CD14-positive monocyte (primary cell): Measurements from ENCODE around the gene RUFY2. TPM values are rescaled to one million over a fixed set of nuclear protein-coding genes. Genes with fewer than 3 reads are reported as not detected.

Experiments
- DNase-seq, 3 donors: peaks; one replicate each; pipeline ENCODE4 v3.0.0-alpha.2; 2011 to 2022
- H2AFZ ChIP-seq: 2 replicates; pipeline ENCODE4 v1.6.0; 2012; ENCODE audit warnings: mild to moderate bottlenecking, low read depth, low read length, inconsistent platforms; ENCODE audit not compliant: insufficient read depth, poor library complexity, severe bottlenecking
- H3K27ac ChIP-seq, 2 donors: 1 replicate in 1 of 2; 2 replicates in 1 of 2; pipeline ENCODE4 v1.5.1; 2012 to 2013; ENCODE audit warnings: low read length in 2 of 2, control low read depth in 1 of 2, inconsistent platforms in 1 of 2, low read depth in 1 of 2, mild to moderate bottlenecking in 1 of 2
- H3K27me3 ChIP-seq, 2 donors: one replicate each; pipeline versions ENCODE4 v1.6.0 to v1.6.1; 2011 to 2013; ENCODE audit warnings: low read length in 2 of 2; ENCODE audit not compliant: control insufficient read depth in 2 of 2, insufficient read depth in 2 of 2
- H3K36me3 ChIP-seq, 2 donors: replicated peaks in 1 of 2; 1 replicate in 1 of 2; 2 replicates in 1 of 2; pipeline versions ENCODE4 v1.5.1 to v1.6.1; 2012 to 2013; ENCODE audit warnings: low read length in 2 of 2, control low read depth in 1 of 2, inconsistent platforms in 1 of 2, mild to moderate bottlenecking in 1 of 2; ENCODE audit not compliant: insufficient read depth in 2 of 2, control insufficient read depth in 1 of 2
- H3K4me1 ChIP-seq, 2 donors: 1 replicate in 1 of 2; 2 replicates in 1 of 2; pipeline versions ENCODE4 v1.5.1 to v1.6.1; 2012 to 2013; ENCODE audit warnings: low read length in 2 of 2, control low read depth in 1 of 2, inconsistent platforms in 1 of 2, mild to moderate bottlenecking in 1 of 2, moderate library complexity in 1 of 2; ENCODE audit not compliant: insufficient read depth in 2 of 2, control insufficient read depth in 1 of 2
- H3K4me2 ChIP-seq: replicated peaks from 2 replicates; pipeline ENCODE3; 2012; ENCODE audit warnings: low read length, moderate library complexity, mild to moderate bottlenecking; ENCODE audit not compliant: poor library complexity, severe bottlenecking; ENCODE audit errors: extremely low read depth
- H3K4me3 ChIP-seq, 3 experiments: fragments of 200-600 bp in 1 of 3; sonication (generic) in 1 of 3; replicated peaks in 1 of 3; 1 replicate in 2 of 3; 2 replicates in 1 of 3; pipeline ENCODE4 v1.5.1; 2011 to 2013; ENCODE audit warnings: low read length in 3 of 3, mild to moderate bottlenecking in 3 of 3, control low read depth in 2 of 3, low read depth in 2 of 3, inconsistent platforms in 1 of 3, moderate library complexity in 1 of 3
- H3K79me2 ChIP-seq: 2 replicates; pipeline ENCODE4 v1.6.0; 2012; ENCODE audit warnings: mild to moderate bottlenecking, control low read depth, inconsistent platforms, low read length, moderate library complexity; ENCODE audit not compliant: insufficient read depth
- H3K9ac ChIP-seq: 2 replicates; pipeline ENCODE4 v1.6.0; 2017; ENCODE audit warnings: low read length, mild to moderate bottlenecking; ENCODE audit not compliant: insufficient read depth, poor library complexity, severe bottlenecking
- H3K9me3 ChIP-seq, 2 donors: replicated peaks in 1 of 2; 1 replicate in 1 of 2; 2 replicates in 1 of 2; pipeline versions ENCODE4 v1.5.1 to v1.6.1; 2012 to 2013; ENCODE audit warnings: low read length in 2 of 2, control low read depth in 1 of 2; ENCODE audit not compliant: control insufficient read depth in 1 of 2, insufficient read depth in 1 of 2
- H4K20me1 ChIP-seq: 2 replicates; pipeline ENCODE4 v1.6.0; 2012; ENCODE audit warnings: mild to moderate bottlenecking, low read length, control low read depth, moderate library complexity; ENCODE audit not compliant: insufficient read depth
- H3K27ac Mint-ChIP-seq, 7 donors: one replicate each; pipeline ENCODE4 v1.8.0; 2020; ENCODE audit warnings: mild to moderate bottlenecking in 7 of 7, mixed read lengths in 7 of 7, moderate library complexity in 6 of 7, inconsistent platforms in 2 of 7
- H3K27me3 Mint-ChIP-seq, 3 donors: one replicate each; pipeline ENCODE4 v1.8.0; 2021 to 2022; ENCODE audit warnings: low read depth in 3 of 3, mild to moderate bottlenecking in 3 of 3, mixed read lengths in 3 of 3, moderate library complexity in 3 of 3, inconsistent platforms in 1 of 3
- H3K36me3 Mint-ChIP-seq, 2 donors: one replicate each; pipeline ENCODE4 v1.8.0; 2020; ENCODE audit warnings: mixed read lengths in 2 of 2, inconsistent platforms in 1 of 2, mild to moderate bottlenecking in 1 of 2
- H3K4me1 Mint-ChIP-seq: one replicate; pipeline ENCODE4 v1.8.0; 2020; ENCODE audit warnings: mild to moderate bottlenecking, mixed read lengths
- H3K4me3 Mint-ChIP-seq, 2 donors: one replicate each; pipeline ENCODE4 v1.8.0; 2020; ENCODE audit warnings: mild to moderate bottlenecking in 2 of 2, mixed read lengths in 2 of 2, moderate library complexity in 1 of 2
- H3K9me3 Mint-ChIP-seq, 7 donors: one replicate each; pipeline ENCODE4 v1.8.0; 2020 to 2022; ENCODE audit warnings: mixed read lengths in 7 of 7, mild to moderate bottlenecking in 6 of 7, moderate library complexity in 6 of 7, inconsistent platforms in 2 of 7
- CTCF ChIP-seq: fragments of 200-600 bp; IDR thresholded peaks from one replicate; pipeline ENCODE4 v1.8.0; 2022; ENCODE audit warnings: antibody characterized with exemption, mild to moderate bottlenecking
- WGBS: methylation state at CpG from one replicate; pipeline ENCODE4 v1.1.5; 2013; ENCODE audit warnings: missing lambda C conversion rate; ENCODE audit not compliant: insufficient coverage; 5-methylcytosine and 5-hydroxymethylcytosine counted together
- intact Hi-C, 2 donors: fragments of 100-400 bp; cut with micrococcal nuclease; formaldehyde crosslinking; loops; one replicate each; pipeline versions ENCODE4 v1.15.0 to v1.15.1; 2023
- polyA plus RNA-seq, 3 donors: library from polyadenylated mRNA; depleted of rRNA in 1 of 3; unstranded in 2 of 3; stranded (reverse) in 1 of 3; fragments of 300-500 nt in 2 of 3; fragments of >200 nt in 1 of 3; fragmentation: Illumina TruSeq in 2 of 3; gene quantifications; 1 replicate in 2 of 3; 2 replicates in 1 of 3; pipeline ENCODE4 v1.2.3, GENCODE V29; 2012 to 2021

The RUFY2 gene
- polyA plus RNA-seq, 3 donors, result 2.8 to 3.9 (median 3.3) TPM

GRCh38 chr10:68424454-68425014 lies 17.5 kb upstream of the RUFY2 start:
- Histone ChIP-seq H3K4me1 (no peaks in the 10 kb centered on the region), H3K4me2 (no peak overlapping the region), H2AFZ (no peak overlapping the region), H3K27ac (no peak overlapping the region), H3K27me3 (no peaks in the 10 kb centered on the region), H3K9me3 (no peaks in the 10 kb centered on the region), H4K20me1 (no peaks in the 10 kb centered on the region), H3K79me2 (no peaks in the 10 kb centered on the region), H3K9ac (no peak overlapping the region), H3K4me3 (no peak overlapping the region), H3K36me3 (peaks cover 6 to 61% of the 10 kb centered on the region in 2 donors)
- no peak for DNase-seq
- H3K27me3 Mint-ChIP-seq, result peaks cover 0 to 3% (median 2%) of the 10 kb centered on the region in 3 donors
- peaks cover 29 to 78% of the 10 kb centered on the region in 2 donors for H3K36me3 Mint-ChIP-seq
- no peaks in the 10 kb centered on the region for H3K4me1 Mint-ChIP-seq
- intact Hi-C loops, result no loop called here
- no peak for TF ChIP-seq CTCF
- 95% methylated on average over 20 of the region's 20 CpGs for WGBS
- no peak overlapping the region for H3K27ac Mint-ChIP-seq
- H3K9me3 Mint-ChIP-seq, result peaks cover 0 to 1% (median 0%) of the 10 kb centered on the region in 7 donors
- H3K4me3 Mint-ChIP-seq, result no peak overlapping the region

- H3K4me3 Mint-ChIP-seq, result no peak overlapping the region
- Histone ChIP-seq H2AFZ (no peak overlapping the region), H3K4me2 (no peak overlapping the region), H3K27ac (peak overlapping the region in 1 of 2 donors; percentile 20), H3K4me1 (no peaks in the 10 kb centered on the region), H3K9me3 (no peaks in the 10 kb centered on the region), H3K4me3 (no peak overlapping the region), H4K20me1 (no peaks in the 10 kb centered on the region), H3K9ac (no peak overlapping the region), H3K79me2 (no peaks in the 10 kb centered on the region), H3K36me3 (peaks cover 6 to 65% of the 10 kb centered on the region in 2 donors), H3K27me3 (no peaks in the 10 kb centered on the region)
- no peak for DNase-seq
- whole genome bisulfite sequencing, result 100% methylated on average over 1 of the region's 5 CpGs
- intact Hi-C loops, result no loop called here
- H3K36me3 Mint-ChIP-seq, result peaks cover 29 to 77% of the 10 kb centered on the region in 2 donors
- peak overlapping the region in 1 of 7 donors; percentile 46 for H3K27ac Mint-ChIP-seq
- H3K27me3 Mint-ChIP-seq, result peaks cover 0 to 2% (median 2%) of the 10 kb centered on the region in 3 donors
- no peaks in the 10 kb centered on the region for H3K4me1 Mint-ChIP-seq
- no peak for TF ChIP-seq CTCF
- peaks cover 0 to 1% (median 0%) of the 10 kb centered on the region in 7 donors for H3K9me3 Mint-ChIP-seq
Observed at GRCh38 chr10:68423522-68423921, 16.4 kb upstream of the RUFY2 start.
